GM18870 (cell line): ENCODE results near the gene ZBTB16.

Experiments
- ATAC-seq: cut with Tn5 transposase; IDR thresholded peaks from one replicate; pipeline ENCODE4 v1.9.1; 2021; ENCODE audit warnings: moderate library complexity; ENCODE audit not compliant: unreplicated experiment

The ZBTB16 gene

GRCh38 chr11:114059278-114059983 is at the start of gene ZBTB16:
Gene ZBTB16, plus strand, starts transcription at chr11:114059711. Its CDS starts 3,590 bp downstream, at chr11:114063301.
- ATAC-seq: no peak

GRCh38 chr11:114010931-114011330 is 48.6 kb upstream of the ZBTB16 start:
- ATAC-seq: no peak

- no peak for ATAC-seq
Observed at GRCh38 chr11:114011443-114011842, 48.1 kb upstream of the ZBTB16 start.

- ATAC-seq: no peak
Observed at GRCh38 chr11:114015117-114015516, 44.4 kb upstream of the ZBTB16 start.

GRCh38 chr11:114016986-114017385 is 42.5 kb upstream of the ZBTB16 start:
- ATAC-seq: no peak

- no peak for ATAC-seq
Observed at GRCh38 chr11:114017723-114018122, 41.8 kb upstream of the ZBTB16 start.

GRCh38 chr11:114019046-114019445 is 40.5 kb upstream of the ZBTB16 start:
- no peak for ATAC-seq

GRCh38 chr11:114019574-114019973 is 39.9 kb upstream of the ZBTB16 start:
- ATAC-seq: no peak

- no peak for ATAC-seq
Observed at GRCh38 chr11:114025329-114025907, 34.1 kb upstream of the ZBTB16 start.

- ATAC-seq: no peak
Observed at GRCh38 chr11:114026355-114026754, 33.2 kb upstream of the ZBTB16 start.

- ATAC-seq: no peak
Observed at GRCh38 chr11:114027391-114027790, 32.1 kb upstream of the ZBTB16 start.

GRCh38 chr11:114027926-114028325 is 31.6 kb upstream of the ZBTB16 start:
- no peak for ATAC-seq

GRCh38 chr11:114031246-114031966 is 28.1 kb upstream of the ZBTB16 start:
- ATAC-seq: no peak

GRCh38 chr11:114031967-114032320 is 27.6 kb upstream of the ZBTB16 start:
- no peak for ATAC-seq

- no peak for ATAC-seq
Observed at GRCh38 chr11:114033066-114033465, 26.4 kb upstream of the ZBTB16 start.

- no peak for ATAC-seq
Observed at GRCh38 chr11:114033572-114033971, 25.9 kb upstream of the ZBTB16 start.

GRCh38 chr11:114034956-114035355 is 24.6 kb upstream of the ZBTB16 start:
- ATAC-seq: no peak

GRCh38 chr11:114036147-114036811 is 23.2 kb upstream of the ZBTB16 start:
- no peak for ATAC-seq

GRCh38 chr11:114036958-114037357 is 22.6 kb upstream of the ZBTB16 start:
- no peak for ATAC-seq

GRCh38 chr11:114039551-114039950 is 20.0 kb upstream of the ZBTB16 start:
- no peak for ATAC-seq

GRCh38 chr11:114040706-114041211 is 18.8 kb upstream of the ZBTB16 start:
- ATAC-seq: no peak
